HepG2 (cell line): Measurements from ENCODE around the gene IQCC. TPM values are rescaled to one million over a fixed set of nuclear protein-coding genes. Genes with fewer than 3 reads are reported as not detected.

Experiments used
- AGO2 ChIP-seq: fragments of 200-400 bp; formaldehyde crosslinking; optimal IDR thresholded peaks from 2 replicates; pipeline ENCODE3; 2017; ENCODE audit warnings: mild to moderate bottlenecking, low read depth, low read length, moderate library complexity
- HDAC1 ChIP-seq: sonication (generic); formaldehyde crosslinking; IDR thresholded peaks from 2 replicates; pipeline ENCODE4 v1.5.1; 2020; ENCODE audit warnings: mild to moderate bottlenecking, missing genetic modification reagents
- HNRNPLL ChIP-seq: fragments of 200-400 bp; formaldehyde crosslinking; IDR thresholded peaks from 2 replicates; pipeline ENCODE4 v1.6.1; 2017; ENCODE audit warnings: mild to moderate bottlenecking, low read depth, low read length; ENCODE audit not compliant: poor library complexity, severe bottlenecking
- HOXA3 ChIP-seq: sonication (generic); formaldehyde crosslinking; IDR thresholded peaks from 2 replicates; pipeline ENCODE4 v1.5.0; 2020; ENCODE audit warnings: missing genetic modification reagents
- KDM2A ChIP-seq: sonication (generic); formaldehyde crosslinking; IDR thresholded peaks from 2 replicates; pipeline ENCODE4 v1.4.0; 2020; ENCODE audit warnings: low read depth, missing genetic modification reagents, borderline replicate concordance
- KDM5B ChIP-seq: sonication (generic); formaldehyde crosslinking; IDR thresholded peaks from 2 replicates; pipeline ENCODE4 v1.4.0; 2020; ENCODE audit warnings: missing genetic modification reagents, mild to moderate bottlenecking, borderline replicate concordance
- KMT2A ChIP-seq: sonication (generic); formaldehyde crosslinking; IDR thresholded peaks from 2 replicates; pipeline ENCODE4 v1.4.0; 2020; ENCODE audit warnings: missing genetic modification reagents
- MAFK ChIP-seq, 2 experiments: IDR thresholded peaks in 1 of 2; conservative IDR thresholded peaks in 1 of 2; 2 replicates each; pipeline ENCODE4 v1.6.1; 2011; ENCODE audit warnings: improper control_type of control experiment in 2 of 2, low read length in 2 of 2
- MED1 ChIP-seq: sonication (generic); formaldehyde crosslinking; IDR thresholded peaks from 2 replicates; pipeline ENCODE4 v1.4.0; 2020; ENCODE audit warnings: missing genetic modification reagents
- NR2F2 ChIP-seq: IDR thresholded peaks from 2 replicates; pipeline ENCODE4 v1.6.1; 2012; ENCODE audit warnings: low read depth, inconsistent platforms, borderline replicate concordance
- PHF8 ChIP-seq: sonication (generic); formaldehyde crosslinking; IDR thresholded peaks from 2 replicates; pipeline ENCODE4 v1.5.0; 2020; ENCODE audit warnings: missing genetic modification reagents
- PTBP1 ChIP-seq: fragments of 200-400 bp; formaldehyde crosslinking; IDR thresholded peaks from 2 replicates; pipeline ENCODE4 v1.6.1; 2018; ENCODE audit warnings: low read length, low read depth; ENCODE audit not compliant: poor library complexity, severe bottlenecking
- REL ChIP-seq: sonication (generic); formaldehyde crosslinking; conservative IDR thresholded peaks from 2 replicates; pipeline ENCODE4 v1.8.0; 2022; ENCODE audit warnings: mild to moderate bottlenecking, missing genetic modification reagents, moderate library complexity
- SMAD1 ChIP-seq: sonication (generic); formaldehyde crosslinking; IDR thresholded peaks from 2 replicates; pipeline ENCODE4 v1.4.0; 2020; ENCODE audit warnings: missing genetic modification reagents, low read depth, mild to moderate bottlenecking, borderline replicate concordance
- TFE3 ChIP-seq: IDR thresholded peaks from 2 replicates; pipeline ENCODE4 v1.6.1; 2016
- TMF1 ChIP-seq: sonication (generic); formaldehyde crosslinking; IDR thresholded peaks from 2 replicates; pipeline ENCODE4 v1.8.1; 2022; ENCODE audit warnings: low read depth, missing genetic modification reagents
- TRIM22 ChIP-seq: fragments of 450-650 bp; IDR thresholded peaks from 2 replicates; pipeline ENCODE4 v1.6.1; 2017
- WIZ ChIP-seq: sonication (generic); formaldehyde crosslinking; IDR thresholded peaks from 2 replicates; pipeline ENCODE4 v1.5.1; 2020; ENCODE audit warnings: mild to moderate bottlenecking, missing genetic modification reagents
- ZBTB7B ChIP-seq: sonication (generic); formaldehyde crosslinking; IDR thresholded peaks from 2 replicates; pipeline ENCODE4 v1.4.0; 2020; ENCODE audit warnings: missing genetic modification reagents
- ZNF207 ChIP-seq: fragments of 450-650 bp; IDR thresholded peaks from 2 replicates; pipeline ENCODE4 v1.6.1; 2016; ENCODE audit warnings: antibody characterized with exemption, borderline replicate concordance
- ZNF224 ChIP-seq: sonication (generic); formaldehyde crosslinking; IDR thresholded peaks from 2 replicates; pipeline ENCODE4 v1.5.0; 2020; ENCODE audit warnings: mild to moderate bottlenecking, missing genetic modification reagents
- ZNF501 ChIP-seq: sonication (generic); formaldehyde crosslinking; IDR thresholded peaks from 2 replicates; pipeline ENCODE4 v1.5.1; 2020; ENCODE audit warnings: mild to moderate bottlenecking, moderate library complexity, missing genetic modification reagents
- ZNF562 ChIP-seq: sonication (generic); formaldehyde crosslinking; IDR thresholded peaks from 2 replicates; pipeline ENCODE4 v1.8.0; 2022; ENCODE audit warnings: missing genetic modification reagents, borderline replicate concordance
- ZNF687 ChIP-seq: sonication (generic); formaldehyde crosslinking; IDR thresholded peaks from 2 replicates; pipeline ENCODE4 v1.5.1; 2020; ENCODE audit warnings: mild to moderate bottlenecking, missing genetic modification reagents, moderate library complexity
- polyA plus RNA-seq, 8 experiments: library from polyadenylated mRNA; depleted of rRNA in 3 of 8; stranded (reverse) in 7 of 8; unstranded in 1 of 8; fragments of >200 nt; fragmentation: Illumina TruSeq in 4 of 8; extraction: Trizol in 4 of 8; gene quantifications; 2 replicates each; pipeline versions ENCODE4 v1.2.1 to v1.2.3, GENCODE V29; 2011 to 2016; ENCODE audit warnings: low read depth in 4 of 8, missing spikeins in 1 of 8, mixed read lengths in 1 of 8; ENCODE audit not compliant: insufficient read depth in 1 of 8
- total RNA-seq, 5 experiments: library from RNA; depleted of rRNA; stranded (reverse); fragments of >200 nt; fragmentation: Illumina TruSeq; extraction: Trizol; gene quantifications; 2 replicates each; pipeline ENCODE4 v1.2.3, GENCODE V29; 2016; ENCODE audit warnings: low read depth in 1 of 5

Gene IQCC
- total and polyA plus RNA-seq, 2 of the 13 experiments (the other 11 are each of a cell fraction or from before 2014, with no cell fraction given): 1.7 to 3.0 TPM

- TF ChIP-seq HDAC1 (peak; percentile 87), ZNF501 (CRISPR knock-in tag) (peak; percentile 82), KMT2A (CRISPR knock-in tag) (peak; percentile 66), MAFK (conservative IDR thresholded peaks at IDR 0.05 in 1 of 2, IDR thresholded peaks at IDR 0.05 in 1 of 2; ENCODE audit: low read length in 2 of 2) (no peak), ZNF207 (no peak), TMF1 (CRISPR knock-in tag) (no peak), KDM5B (CRISPR knock-in tag) (peak; percentile 75; the same call in 1 of the 2 replicates), MED1 (CRISPR knock-in tag) (peak; percentile 63; the same call in 1 of the 2 replicates), NR2F2 (peak; percentile 59; the same call in 1 of the 2 replicates), ZNF562 (CRISPR knock-in tag) (no peak), ZNF224 (CRISPR knock-in tag) (peak; percentile 79; the same call in 1 of the 2 replicates), ZNF687 (peak; percentile 82), KDM2A (CRISPR knock-in tag) (peak; percentile 79; the same call in 1 of the 2 replicates), TRIM22 (no peak), HNRNPLL (no peak), HOXA3 (peak; percentile 90), PTBP1 (no peak), REL (CRISPR knock-in tag) (no peak), WIZ (CRISPR knock-in tag) (no peak; the same call in 1 of the 2 replicates), PHF8 (peak; percentile 91), SMAD1 (peak; percentile 59; the same call in 1 of the 2 replicates), AGO2 (no peak), ZBTB7B (CRISPR knock-in tag) (no peak), TFE3 (CRISPR knock-in tag) (0 out of 2 replicates have a peak, but pooled peaks have one; percentile 14)
These were observed 16.7 kb downstream of the IQCC start, which contains the start of the genes EIF3I and TMEM234 (continued) for GRCh38 chr1:32221980-32222755.
